Germinal center (tissue), 1 donor: ENCODE data around the gene KIF4A.
"Not testable (repeated sequence)": the region's sequence is repeated elsewhere in the genome, so short reads cannot be mapped to it uniquely, and the experiment has no call there.

ENCODE experiments used
- DNase-seq: peaks from one replicate; pipeline ENCODE4 v3.0.0; 2012; ENCODE audit warnings: mixed read lengths, low spot score

Gene KIF4A, protein sequence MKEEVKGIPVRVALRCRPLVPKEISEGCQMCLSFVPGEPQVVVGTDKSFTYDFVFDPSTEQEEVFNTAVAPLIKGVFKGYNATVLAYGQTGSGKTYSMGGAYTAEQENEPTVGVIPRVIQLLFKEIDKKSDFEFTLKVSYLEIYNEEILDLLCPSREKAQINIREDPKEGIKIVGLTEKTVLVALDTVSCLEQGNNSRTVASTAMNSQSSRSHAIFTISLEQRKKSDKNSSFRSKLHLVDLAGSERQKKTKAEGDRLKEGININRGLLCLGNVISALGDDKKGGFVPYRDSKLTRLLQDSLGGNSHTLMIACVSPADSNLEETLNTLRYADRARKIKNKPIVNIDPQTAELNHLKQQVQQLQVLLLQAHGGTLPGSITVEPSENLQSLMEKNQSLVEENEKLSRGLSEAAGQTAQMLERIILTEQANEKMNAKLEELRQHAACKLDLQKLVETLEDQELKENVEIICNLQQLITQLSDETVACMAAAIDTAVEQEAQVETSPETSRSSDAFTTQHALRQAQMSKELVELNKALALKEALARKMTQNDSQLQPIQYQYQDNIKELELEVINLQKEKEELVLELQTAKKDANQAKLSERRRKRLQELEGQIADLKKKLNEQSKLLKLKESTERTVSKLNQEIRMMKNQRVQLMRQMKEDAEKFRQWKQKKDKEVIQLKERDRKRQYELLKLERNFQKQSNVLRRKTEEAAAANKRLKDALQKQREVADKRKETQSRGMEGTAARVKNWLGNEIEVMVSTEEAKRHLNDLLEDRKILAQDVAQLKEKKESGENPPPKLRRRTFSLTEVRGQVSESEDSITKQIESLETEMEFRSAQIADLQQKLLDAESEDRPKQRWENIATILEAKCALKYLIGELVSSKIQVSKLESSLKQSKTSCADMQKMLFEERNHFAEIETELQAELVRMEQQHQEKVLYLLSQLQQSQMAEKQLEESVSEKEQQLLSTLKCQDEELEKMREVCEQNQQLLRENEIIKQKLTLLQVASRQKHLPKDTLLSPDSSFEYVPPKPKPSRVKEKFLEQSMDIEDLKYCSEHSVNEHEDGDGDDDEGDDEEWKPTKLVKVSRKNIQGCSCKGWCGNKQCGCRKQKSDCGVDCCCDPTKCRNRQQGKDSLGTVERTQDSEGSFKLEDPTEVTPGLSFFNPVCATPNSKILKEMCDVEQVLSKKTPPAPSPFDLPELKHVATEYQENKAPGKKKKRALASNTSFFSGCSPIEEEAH

DNA sequence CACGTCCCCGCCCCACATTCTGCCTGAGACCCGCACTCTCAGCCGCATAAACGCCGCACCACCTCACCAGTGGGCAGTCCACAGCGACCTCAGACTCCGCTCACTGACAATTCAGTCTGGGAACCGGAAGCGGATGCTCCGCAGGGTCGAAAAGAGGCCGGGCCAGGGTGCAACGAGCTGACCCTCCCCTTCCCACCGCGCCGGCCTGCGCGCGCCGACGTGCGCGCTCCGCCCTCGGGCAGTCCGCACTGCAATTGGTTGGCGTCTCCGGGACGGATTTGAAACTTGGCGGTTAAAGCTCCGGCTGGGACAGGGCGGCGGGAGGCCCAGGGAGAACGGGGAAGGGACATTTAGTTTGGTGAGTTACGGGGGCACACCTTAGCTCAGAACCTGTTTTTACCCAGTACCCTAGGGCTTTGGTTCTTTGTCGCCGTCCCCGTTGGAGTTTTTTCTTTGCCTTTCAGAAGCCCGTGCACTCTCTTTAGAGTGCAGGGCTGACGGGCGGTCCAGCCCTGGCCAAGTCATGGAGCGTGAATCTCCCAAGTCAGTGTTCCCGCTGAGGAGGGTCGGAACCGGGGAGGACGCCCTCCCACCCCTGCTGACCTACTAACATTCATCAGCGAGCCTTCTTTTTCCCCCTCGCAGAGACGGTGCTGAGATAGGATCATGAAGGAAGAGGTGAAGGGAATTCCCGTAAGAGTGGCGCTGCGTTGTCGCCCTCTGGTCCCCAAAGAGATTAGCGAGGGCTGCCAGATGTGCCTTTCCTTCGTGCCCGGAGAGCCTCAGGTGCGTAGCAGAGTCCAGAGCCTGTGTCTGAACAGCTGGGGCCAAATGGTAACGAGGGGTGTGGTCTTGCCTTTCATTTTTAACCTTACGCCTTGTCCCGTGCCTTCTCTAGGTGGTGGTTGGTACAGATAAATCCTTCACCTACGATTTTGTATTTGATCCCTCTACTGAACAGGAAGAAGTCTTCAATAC is at the start of gene KIF4A, which contains the start of gene PDZD11:
Gene KIF4A, plus strand, starts transcription at position 312 of the 978 bp plus-strand sequence. Its CDS starts 355 bp downstream, at position 667.
Gene PDZD11, minus strand, starts transcription at position 135 of the 978 bp plus-strand sequence. CDS start 586 bp downstream, outside the sequence.
- DNase-seq = peak; percentile 92

DNA sequence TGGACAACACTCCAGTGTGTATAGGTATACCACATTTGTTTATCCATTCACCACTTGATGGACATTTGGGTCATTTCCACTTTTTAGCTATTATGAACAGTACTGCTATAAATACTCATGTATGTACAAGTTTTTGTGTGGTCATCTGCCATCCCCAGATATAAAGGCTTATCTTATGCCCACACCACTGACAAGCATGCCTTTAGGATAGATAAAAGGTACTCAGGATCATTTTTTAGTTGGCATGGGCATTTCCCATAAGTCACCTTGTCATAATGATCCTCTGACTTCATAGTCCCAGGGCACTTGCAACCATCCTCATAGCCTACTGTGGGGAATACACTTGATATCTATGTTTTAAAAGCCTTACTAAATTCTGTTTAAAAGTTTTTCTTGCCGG is 49.2 kb upstream of the KIF4A start:
- DNase-seq = no peak

DNA sequence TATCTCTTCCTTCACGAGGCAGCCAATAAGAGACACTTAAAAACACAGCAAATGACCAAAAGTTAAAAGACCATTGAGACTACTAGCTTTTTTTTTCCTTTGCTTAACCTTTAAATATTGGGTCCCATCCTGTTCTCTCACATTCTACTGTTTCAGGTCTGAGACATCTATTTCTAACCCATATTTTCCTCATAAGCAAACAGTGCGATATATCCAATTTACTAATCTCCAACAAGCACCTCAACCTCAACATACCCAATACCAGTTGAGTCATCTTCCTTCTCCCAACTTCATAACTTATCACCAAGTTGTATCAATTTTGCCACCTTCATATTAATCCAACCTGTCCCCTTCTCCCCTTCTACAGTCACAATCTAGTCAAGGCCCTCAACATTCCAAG is 48.4 kb upstream of the KIF4A start:
- no peak for DNase-seq

DNA sequence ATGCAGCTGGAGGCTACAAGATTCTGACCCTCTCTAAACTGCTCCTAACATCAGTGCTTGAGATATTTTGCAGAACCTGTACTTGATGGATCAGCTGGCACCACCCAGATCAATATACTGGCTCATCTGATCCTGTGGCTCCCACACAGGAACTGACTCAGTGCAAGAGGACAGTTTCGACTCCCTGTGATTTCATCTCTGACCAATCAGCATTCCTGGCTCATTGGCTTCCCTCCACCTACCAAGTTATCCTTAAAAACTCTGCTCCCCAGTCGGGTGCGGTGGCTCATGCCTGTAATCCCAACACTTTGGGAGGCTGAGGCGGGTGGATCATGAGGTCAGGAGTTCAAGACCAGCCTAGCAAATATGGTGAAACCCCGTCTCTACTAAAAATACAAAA is 46.3 kb upstream of the KIF4A start:
- DNase-seq = not testable (repeated sequence)

DNA sequence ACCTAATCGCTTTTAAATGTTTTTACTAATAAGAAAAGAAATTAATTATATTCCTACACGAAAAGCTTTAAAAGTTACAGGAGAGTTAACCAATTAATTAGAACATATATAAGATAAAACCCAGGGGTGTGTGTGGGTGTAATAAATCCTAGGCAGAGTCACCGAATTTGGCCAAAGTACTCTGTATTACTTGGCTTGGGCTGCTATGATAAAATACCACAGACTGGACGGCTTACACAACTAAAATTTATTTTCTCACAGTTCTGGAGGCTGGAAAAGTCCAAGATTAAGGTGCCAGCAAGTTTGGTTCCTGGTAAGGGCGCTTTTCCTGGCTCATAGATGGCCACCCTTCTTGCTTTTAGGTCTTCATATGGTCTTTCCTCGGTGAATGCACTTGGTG is 45.0 kb upstream of the KIF4A start:
- DNase-seq = no peak

DNA sequence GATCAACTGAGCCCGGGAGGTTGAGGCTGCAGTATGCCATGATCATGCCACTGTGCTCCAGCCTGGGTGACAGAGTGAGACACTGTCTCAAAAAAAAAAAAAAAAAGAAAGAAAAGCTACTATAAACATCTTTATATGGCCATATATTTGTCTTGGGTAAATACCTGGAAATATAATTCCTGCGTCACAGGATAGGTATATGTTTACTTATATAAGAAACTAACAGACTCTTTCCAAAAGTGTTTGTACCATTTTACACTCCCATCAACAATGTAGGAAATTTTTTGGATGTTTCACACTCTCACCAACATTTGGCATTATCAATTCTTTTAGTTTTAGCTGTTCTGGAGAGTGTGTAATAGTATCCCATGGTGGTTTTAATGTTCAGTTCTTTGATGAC is 42.7 kb upstream of the KIF4A start:
- DNase-seq = no peak

DNA sequence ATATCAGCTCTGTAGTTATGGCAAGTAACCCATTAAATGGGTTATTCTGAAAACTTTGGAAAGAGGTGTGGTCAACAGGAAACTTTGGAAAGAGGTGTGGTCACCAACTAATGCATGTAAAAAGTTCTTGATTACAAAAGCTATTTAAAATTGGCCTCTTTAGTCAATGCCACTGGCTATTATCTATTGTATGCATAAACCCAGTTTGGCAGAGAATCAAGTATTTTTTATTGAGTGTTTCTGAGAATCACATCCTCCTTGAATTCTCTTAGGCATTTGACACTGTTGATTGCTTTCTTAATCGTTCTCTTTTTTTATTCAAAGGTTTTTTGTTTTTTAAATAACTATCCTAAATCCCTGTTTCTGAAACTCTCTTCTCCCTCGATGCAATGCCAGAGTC is 37.4 kb upstream of the KIF4A start:
- DNase-seq = no peak

DNA sequence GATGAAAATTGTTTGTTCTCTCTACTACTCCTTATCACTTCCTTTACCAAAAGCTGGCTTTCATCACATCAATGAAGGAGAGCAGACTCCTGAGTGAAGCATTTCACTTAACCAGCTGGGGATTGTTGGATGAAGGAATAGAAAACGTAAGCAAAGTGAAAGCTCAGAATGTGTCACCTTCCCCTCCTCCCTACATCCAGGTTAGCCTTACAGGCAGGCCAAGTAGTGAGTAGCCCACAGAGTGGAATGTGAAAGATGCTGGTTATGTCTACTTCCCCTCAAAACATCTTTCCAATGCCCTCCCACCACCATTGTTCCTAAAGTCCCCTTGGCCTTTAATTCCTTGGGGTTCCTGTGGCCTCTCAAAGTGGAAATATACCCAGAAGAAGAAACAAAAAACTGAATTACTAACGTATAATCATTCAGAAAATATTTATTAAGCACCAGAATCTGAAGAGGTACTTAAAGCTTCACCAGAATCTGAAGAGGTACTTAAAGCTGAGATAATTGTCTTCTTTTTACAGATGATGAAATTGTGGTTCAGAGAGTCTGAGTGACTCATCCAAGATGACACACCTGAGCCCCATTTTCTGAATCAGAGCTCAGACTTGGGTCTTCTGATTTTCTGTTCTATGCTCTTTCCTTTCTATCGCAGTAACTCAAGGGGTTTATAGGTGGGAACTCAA is 36.4 kb upstream of the KIF4A start:
- no peak for DNase-seq

DNA sequence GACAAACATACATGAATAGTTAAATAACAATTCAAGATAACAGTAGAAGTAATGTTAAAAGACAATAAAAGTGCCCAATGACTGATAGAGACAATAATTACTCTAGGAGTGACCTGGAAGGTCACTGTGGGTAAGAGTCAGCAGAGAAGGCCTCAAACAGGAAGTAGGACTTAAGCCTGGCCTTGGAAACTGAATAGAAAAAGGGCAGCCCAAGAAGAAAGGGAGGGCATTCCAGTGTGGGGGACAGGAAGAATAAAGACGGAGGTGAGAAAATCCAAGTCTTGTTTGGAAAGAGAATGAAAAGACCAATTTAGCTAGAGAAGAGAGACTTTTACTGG is 35.9 kb upstream of the KIF4A start:
- no peak for DNase-seq

DNA sequence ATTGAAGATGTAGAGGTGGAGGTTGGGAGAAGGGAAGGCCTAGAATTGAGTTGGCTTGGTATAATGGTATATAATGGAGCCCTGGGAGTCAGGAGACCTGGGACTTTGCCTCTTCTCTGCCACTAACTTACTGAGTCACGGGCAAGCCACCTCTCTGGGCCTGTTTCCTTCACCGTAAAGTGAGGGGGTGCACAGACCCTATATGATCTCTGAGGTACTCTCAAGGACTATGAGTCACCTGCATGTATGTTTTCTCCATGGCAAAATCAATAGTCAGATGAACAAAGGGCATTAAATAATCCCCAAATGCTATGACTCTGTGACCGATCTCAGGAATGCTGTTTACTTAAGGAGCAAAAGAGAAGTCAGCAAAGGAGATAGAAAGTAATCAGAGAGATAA is 35.0 kb upstream of the KIF4A start:
- no peak for DNase-seq

DNA sequence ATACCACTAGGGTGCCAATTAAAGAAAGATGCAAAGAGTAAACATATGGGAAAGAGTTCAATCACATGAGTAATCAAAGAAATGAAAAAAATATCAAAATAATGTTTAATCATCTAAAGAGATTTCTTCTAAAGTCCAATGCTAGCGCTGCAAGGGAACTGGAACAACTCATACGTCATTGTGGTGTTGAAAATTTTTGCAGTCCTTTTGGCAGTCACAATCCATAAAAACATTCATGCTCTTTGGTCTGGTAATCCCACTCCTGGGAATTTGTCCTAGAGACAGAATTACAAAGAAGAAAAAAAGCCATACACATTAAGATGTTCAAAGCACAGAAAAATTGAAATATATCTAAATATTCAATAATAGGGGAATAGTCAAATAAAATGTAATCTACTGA is 34.5 kb upstream of the KIF4A start:
- DNase-seq = no peak

DNA sequence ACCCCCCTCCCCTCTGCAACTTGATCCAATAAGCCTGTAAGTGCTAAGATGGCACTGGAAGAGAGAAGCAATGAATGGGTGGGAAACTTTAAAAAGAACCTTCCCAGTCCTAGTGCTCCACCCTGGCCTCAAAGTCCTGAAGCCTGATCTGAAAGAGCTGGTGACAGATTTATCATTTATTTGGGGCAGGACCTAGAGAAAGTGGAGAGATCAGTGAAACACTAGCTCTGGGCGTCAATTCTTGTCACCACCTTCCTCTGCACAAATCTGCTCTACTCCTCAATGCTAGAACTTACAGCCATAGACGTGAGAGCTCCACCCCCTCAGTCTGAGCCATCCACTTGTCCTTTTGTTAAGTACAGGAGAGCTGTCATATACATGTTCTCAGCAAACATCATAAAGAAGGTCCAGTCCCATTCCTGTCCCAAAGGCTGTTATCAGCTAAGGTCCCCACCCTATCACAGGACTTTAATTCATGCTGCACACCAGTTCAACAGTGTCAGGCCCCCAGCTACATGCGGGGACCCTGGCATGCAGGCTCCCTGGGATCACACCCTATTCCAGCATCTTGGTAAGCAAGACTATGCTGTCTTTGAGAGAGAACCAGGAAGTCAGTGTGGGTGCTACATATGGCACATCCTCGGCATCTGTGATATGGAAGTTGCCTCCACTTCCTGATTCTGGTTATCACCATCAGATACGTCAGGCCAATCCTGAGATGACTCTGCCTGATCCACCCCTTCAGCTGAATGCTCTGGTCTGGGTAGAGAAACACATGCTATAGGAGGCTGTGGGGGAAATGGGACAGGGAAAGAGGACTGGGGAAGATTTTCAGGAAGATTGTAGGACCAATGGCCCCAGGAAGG is 32.2 kb upstream of the KIF4A start:
- no peak for DNase-seq

DNA sequence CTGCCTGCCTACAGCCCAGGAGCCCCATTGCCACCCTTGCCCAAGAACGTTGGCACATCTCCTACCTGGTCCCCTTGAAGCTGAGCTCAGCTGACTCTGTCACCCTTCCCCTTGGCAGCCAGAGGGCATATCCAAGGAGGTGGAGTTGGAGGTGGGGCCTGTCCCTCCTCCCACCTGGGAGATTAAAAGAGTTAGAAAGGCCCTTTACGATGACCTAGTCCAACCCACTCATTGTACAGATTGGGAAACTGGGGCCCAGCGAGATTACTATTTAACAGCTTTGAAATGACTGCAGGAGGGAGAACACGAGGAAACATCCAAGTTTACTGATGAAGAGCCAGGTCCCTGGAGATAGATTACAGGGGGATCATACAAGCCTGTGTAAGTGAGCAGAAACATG is 29.8 kb upstream of the KIF4A start, which contains the start of gene P2RY4:
Gene P2RY4, minus strand, starts transcription at position 101 of the 400 bp plus-strand sequence. CDS start 580 bp downstream, outside the sequence.
- no peak for DNase-seq

DNA sequence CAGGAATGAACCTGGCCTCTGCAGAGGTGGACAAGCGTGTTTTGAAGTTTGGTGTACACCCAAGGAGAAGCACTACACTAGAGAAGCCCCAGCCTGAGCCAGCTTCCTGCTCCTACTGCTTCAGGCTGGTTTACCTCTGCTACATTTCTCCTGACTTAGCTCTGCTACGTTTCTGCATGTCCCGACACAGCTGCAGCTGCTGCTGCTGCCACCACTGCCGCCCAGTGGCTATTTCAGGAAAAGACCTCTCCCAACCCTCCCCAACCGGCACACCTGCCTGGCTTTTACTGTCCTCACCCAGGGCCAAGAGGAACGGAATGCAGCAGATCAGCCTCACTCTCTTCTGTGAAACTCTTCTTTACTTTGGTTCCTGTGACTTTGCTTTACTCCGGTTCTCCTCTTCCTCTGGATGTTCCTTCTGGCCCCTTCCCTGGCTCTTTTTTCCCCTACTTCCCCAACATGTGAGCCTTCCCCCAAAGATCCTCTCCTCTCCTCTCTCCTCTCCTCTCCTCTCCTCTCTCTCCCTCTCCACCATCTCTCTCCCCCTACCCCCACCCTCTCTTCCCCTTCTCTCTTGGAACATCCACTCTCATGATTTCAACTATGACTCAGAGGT is 26.8 kb upstream of the KIF4A start:
- peak; percentile 16 for DNase-seq

DNA sequence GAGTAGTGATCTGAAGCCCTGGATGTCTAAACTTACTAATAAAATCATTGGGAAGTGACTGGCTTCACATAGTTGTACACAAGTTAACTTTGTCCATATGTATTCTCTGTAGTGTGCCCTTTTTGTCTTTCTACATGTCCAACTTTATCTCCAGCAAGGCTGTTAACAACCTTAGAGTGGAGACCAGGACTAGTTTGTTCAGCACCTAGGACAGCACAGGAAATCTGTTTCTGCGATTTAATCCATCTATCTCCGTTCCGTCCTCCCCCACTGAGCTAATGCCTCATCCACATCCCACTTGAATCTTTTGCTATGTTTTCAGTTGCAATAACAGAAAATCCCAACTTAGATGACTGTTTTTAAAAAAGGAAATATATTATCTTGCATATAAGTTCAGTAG is 25.1 kb upstream of the KIF4A start:
- DNase-seq = no peak

DNA sequence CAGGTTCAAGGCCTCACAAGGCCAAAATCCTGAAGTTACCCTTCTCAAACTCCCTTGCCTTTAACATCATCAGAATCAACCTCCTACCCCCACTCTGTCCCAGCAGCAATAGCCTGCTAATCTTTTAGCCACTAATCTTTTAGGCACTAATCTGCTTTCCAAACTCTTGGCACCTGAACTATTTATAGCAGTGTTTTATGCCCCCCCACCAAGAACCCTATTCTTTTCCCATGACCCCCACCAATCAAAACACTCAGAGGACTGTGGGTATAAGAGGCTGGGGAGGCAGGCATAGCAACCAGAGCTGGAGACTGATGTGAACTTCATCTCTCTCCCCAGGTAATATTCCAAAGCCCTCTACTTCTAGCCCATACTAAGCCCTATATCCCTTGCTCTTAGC is 21.9 kb upstream of the KIF4A start, which contains the start of gene ARR3:
Gene ARR3, plus strand, starts transcription at position 301 of the 400 bp plus-strand sequence. CDS start 1,052 bp downstream, outside the sequence.
- no peak for DNase-seq

DNA sequence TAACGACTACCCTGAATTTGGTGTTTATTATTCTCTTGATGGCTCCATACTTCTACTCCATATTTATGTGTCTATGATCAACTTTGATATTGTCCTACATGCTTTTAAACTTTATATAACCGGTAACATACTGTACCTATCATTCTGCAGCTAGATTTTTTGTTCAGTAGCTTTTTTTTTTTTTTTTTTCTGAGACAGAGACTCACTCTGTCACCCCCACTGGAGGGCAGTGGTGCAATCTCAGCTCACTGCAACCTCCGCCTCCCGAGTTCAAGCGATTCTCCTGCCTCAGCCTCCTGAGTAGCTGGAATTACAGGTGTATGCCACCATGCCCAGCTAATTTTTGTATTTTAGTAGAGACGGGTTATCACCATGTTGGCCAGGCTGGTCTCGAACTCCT is 15.9 kb upstream of the KIF4A start:
- DNase-seq = not testable (repeated sequence)

DNA sequence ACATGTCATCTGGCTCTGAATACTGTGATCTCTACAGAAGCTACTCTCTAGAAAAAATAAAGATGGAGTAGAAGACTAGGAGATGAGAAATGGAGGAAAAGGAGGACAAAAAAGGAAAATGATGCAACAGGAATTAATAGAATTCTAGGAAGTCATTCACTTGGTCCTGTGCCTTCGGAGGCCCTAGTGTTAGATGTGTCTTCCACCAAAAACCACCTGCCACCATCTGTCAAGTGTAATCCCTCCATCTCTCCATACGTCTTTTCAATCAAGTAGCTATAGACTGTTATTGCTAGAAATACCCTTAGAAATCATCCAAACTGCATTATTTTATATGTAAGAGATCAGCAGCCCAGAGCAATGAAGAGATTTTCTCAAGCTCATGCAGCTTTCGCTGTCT is 10.8 kb upstream of the KIF4A start:
- no peak for DNase-seq

DNA sequence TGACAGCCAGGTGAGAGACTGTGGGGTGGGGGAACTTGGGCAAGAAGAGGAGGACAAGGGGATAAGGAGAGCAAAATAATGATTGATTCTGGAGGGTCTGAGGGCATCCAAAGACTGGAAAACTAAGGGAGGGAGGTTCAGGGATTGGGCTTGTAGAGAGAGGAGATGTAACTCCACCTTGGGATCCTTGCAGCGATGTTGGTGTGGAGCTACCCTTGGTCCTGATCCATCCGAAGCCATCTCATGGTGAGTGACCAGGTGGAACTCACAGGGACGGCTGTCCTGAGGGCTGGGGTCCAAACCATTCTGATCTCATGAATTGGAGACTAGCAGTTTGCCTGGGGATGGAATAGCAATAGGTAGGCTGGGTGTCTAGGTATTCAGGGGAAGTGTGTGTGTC is 9.3 kb upstream of the KIF4A start:
- DNase-seq = no peak
